ENCODE measurements around the gene SYT5. TPM values are rescaled to one million over a fixed set of nuclear protein-coding genes. Genes with fewer than 3 reads are reported as not detected.
A peak's percentile ranks its signal among the peaks of the same experiment; 100 is the strongest.

The SYT5 gene
- total RNA-seq, 1 donor from 2014 or later = 23.7 TPM

- Mint-ChIP-seq H3K9me3 (ENCODE audit: unreplicated experiment) (peaks cover 16% of the 10 kb centered on the region), H3K27ac (ENCODE audit: unreplicated experiment) (no peak overlapping the region), H3K4me1 (ENCODE audit: low read depth, unreplicated experiment) (peaks cover 7% of the 10 kb centered on the region), H3K36me3 (ENCODE audit: unreplicated experiment) (peaks cover 10% of the 10 kb centered on the region), H3K27me3 (ENCODE audit: unreplicated experiment) (peaks cover 17% of the 10 kb centered on the region), H3K4me3 (ENCODE audit: unreplicated experiment) (no peak overlapping the region)
- DNase-seq = no peak
- TF ChIP-seq CTCF (IDR thresholded peaks at IDR 0.05; ENCODE audit: partially characterized antibody, unreplicated experiment) = no peak
Observed at GRCh38 chr19:55213547-55213946, 33.5 kb upstream of the SYT5 start.

GRCh38 chr19:55212447-55212846 lies 32.4 kb upstream of the SYT5 start:
- Mint-ChIP-seq H3K4me3 (ENCODE audit: unreplicated experiment) (no peak overlapping the region), H3K36me3 (ENCODE audit: unreplicated experiment) (peaks cover 10% of the 10 kb centered on the region), H3K4me1 (ENCODE audit: low read depth, unreplicated experiment) (peaks cover 5% of the 10 kb centered on the region), H3K27me3 (ENCODE audit: unreplicated experiment) (peaks cover 17% of the 10 kb centered on the region), H3K9me3 (ENCODE audit: unreplicated experiment) (peaks cover 16% of the 10 kb centered on the region), H3K27ac (ENCODE audit: unreplicated experiment) (no peak overlapping the region)
- DNase-seq = peak; percentile 49
- TF ChIP-seq CTCF (IDR thresholded peaks at IDR 0.05; ENCODE audit: partially characterized antibody, unreplicated experiment) = no peak

- no peak for DNase-seq
- Mint-ChIP-seq H3K9me3 (ENCODE audit: unreplicated experiment) (peaks cover 9% of the 10 kb centered on the region), H3K4me3 (ENCODE audit: unreplicated experiment) (peak overlapping the region; percentile 59), H3K4me1 (ENCODE audit: low read depth, unreplicated experiment) (peaks cover 8% of the 10 kb centered on the region), H3K27me3 (ENCODE audit: unreplicated experiment) (peaks cover 12% of the 10 kb centered on the region), H3K27ac (ENCODE audit: unreplicated experiment) (no peak overlapping the region), H3K36me3 (ENCODE audit: unreplicated experiment) (no peaks in the 10 kb centered on the region)
- TF ChIP-seq CTCF (IDR thresholded peaks at IDR 0.05; ENCODE audit: partially characterized antibody, unreplicated experiment) = no peak
Observed at GRCh38 chr19:55209693-55210472, 29.8 kb upstream of the SYT5 start.

GRCh38 chr19:55208880-55209692 lies 29.0 kb upstream of the SYT5 start, which contains the start of gene PTPRH:
Gene PTPRH (minus strand): TSS chr19:55209501. CDS start chr19:55209433, 68 bp downstream.
- Mint-ChIP-seq H3K4me1 (ENCODE audit: low read depth, unreplicated experiment) (peaks cover 8% of the 10 kb centered on the region), H3K9me3 (ENCODE audit: unreplicated experiment) (peaks cover 5% of the 10 kb centered on the region), H3K4me3 (ENCODE audit: unreplicated experiment) (peak within 1 kb of the TSS; percentile 59), H3K27me3 (ENCODE audit: unreplicated experiment) (peaks cover 10% of the 10 kb centered on the region), H3K36me3 (ENCODE audit: unreplicated experiment) (no peaks in the 10 kb centered on the region), H3K27ac (ENCODE audit: unreplicated experiment) (no peak within 1 kb of the TSS)
- no peak for DNase-seq
- no peak for TF ChIP-seq CTCF (IDR thresholded peaks at IDR 0.05; ENCODE audit: partially characterized antibody, unreplicated experiment)

Measured in glutamatergic neuron (in vitro differentiated cells).